Psoas muscle (tissue), 8 donors: ENCODE results near the gene CIC. TPM values are rescaled to one million over a fixed set of nuclear protein-coding genes. Genes with fewer than 3 reads are reported as not detected.
"Not testable (repeated sequence)": the region's sequence is repeated elsewhere in the genome, so short reads cannot be mapped to it uniquely, and the experiment has no call there.

Experiments used
- ATAC-seq, 4 donors: fragments of 200-7000 bp; cut with Tn5 transposase; one replicate each; pipeline ENCODE4 v1.9.1; 2020; ENCODE audit warnings: moderate library complexity in 3 of 4, mild to moderate bottlenecking in 2 of 4
- DNase-seq, 2 donors: peaks; one replicate each; pipeline ENCODE4 v3.0.0-alpha.2; 2020
- H3K27ac ChIP-seq: fragments of 200-600 bp; one replicate; pipeline ENCODE4 v1.8.0; 2022
- H3K27me3 ChIP-seq, 3 donors: fragments of 200-600 bp in 1 of 3; one replicate each; pipeline versions ENCODE4 v1.6.1 to v1.8.0; 2013 to 2022; ENCODE audit warnings: low read length in 2 of 3, mild to moderate bottlenecking in 2 of 3, moderate library complexity in 1 of 3; ENCODE audit not compliant: insufficient read depth in 3 of 3
- H3K36me3 ChIP-seq, 2 donors: fragments of 200-600 bp in 1 of 2; one replicate each; pipeline versions ENCODE4 v1.6.1 to v1.8.0; 2013 to 2022; ENCODE audit warnings: low read depth in 1 of 2, mild to moderate bottlenecking in 1 of 2, moderate library complexity in 1 of 2; ENCODE audit not compliant: insufficient read depth in 1 of 2
- H3K4me1 ChIP-seq: fragments of 200-600 bp; one replicate; pipeline ENCODE4 v1.8.0; 2022
- H3K4me3 ChIP-seq: fragments of 200-600 bp; one replicate; pipeline ENCODE4 v1.8.0; 2022; ENCODE audit warnings: mild to moderate bottlenecking
- H3K9me3 ChIP-seq: fragments of 200-600 bp; one replicate; pipeline ENCODE4 v1.8.0; 2022
- CTCF ChIP-seq: fragments of 200-600 bp; IDR thresholded peaks from one replicate; pipeline ENCODE4 v1.8.0; 2022; ENCODE audit warnings: antibody characterized with exemption
- WGBS, 3 donors: extraction: QIAGEN DNeasy Blood & Tissue Kit; methylation state at CpG; one replicate each; pipeline versions ENCODE4 v1.1.6 to v1.1.7; 2013; 5-methylcytosine and 5-hydroxymethylcytosine counted together
- intact Hi-C, 2 donors: fragments of 100-400 bp; cut with DNase I; formaldehyde crosslinking; loops; one replicate each; pipeline versions ENCODE4 v1.11.0 to v1.14.2; 2022
- polyA plus RNA-seq, 3 donors: library from polyadenylated mRNA; stranded (reverse); fragments of 200-250 nt; gene quantifications; one replicate each; pipeline ENCODE4 v1.2.3, GENCODE V29; 2013
- total RNA-seq, 4 donors: library from RNA; stranded (reverse); fragmentation: NEBNext Ultra II Directional in 2 of 4; extraction: Animal tissue kit (Norgen Biotek cat#: 25700) in 2 of 4; gene quantifications; one replicate each; pipeline versions ENCODE4 v1.2.1 to v1.2.4, GENCODE V29; 2021 to 2023
- donor health status: healthy with polysubstance abuse.
- donor health status: DM: no; HTN: no; CAD: no; lungs with moderate emphysema.
- donor health status: Bipolar disorder and iron deficiency.
- donor health status: healthy.
- donor health status: DM: yes; HTN: yes; CAD: no.
- donor health status: DM: no; HTN: no; CAD: no.
- donor health status: DM: no; HTN: no; CAD: no.
- donor health status: DM: yes; HTN: yes; CAD: no.

The CIC gene
- total and polyA plus RNA-seq, 7 donors, result 17.1 to 55.0 (median 36.4) TPM

- H3K4me3 ChIP-seq, result no peak overlapping the region
- no peak for TF ChIP-seq CTCF
- WGBS, 3 donors, result 68 to 75% (median 68%) methylated on average over 2 of the region's 2 CpGs
- DNase-seq (no peak), ATAC-seq (no peak)
- intact Hi-C loops, result loop anchor here in 1 of 2 donors (5.0 kb wide), 1 partner anchor 197 kb away; the partner anchor contains the start of gene POU2F2
- H3K27me3 ChIP-seq, result peaks cover 0 to 11% (median 10%) of the 10 kb centered on the region in 3 donors
- H3K36me3 ChIP-seq, result no peaks in the 10 kb centered on the region
- no peaks in the 10 kb centered on the region for H3K9me3 ChIP-seq
- peaks cover 17% of the 10 kb centered on the region for H3K4me1 ChIP-seq
- no peak overlapping the region for H3K27ac ChIP-seq
Observed at GRCh38 chr19:42328854-42329253, 59.8 kb downstream of the CIC start.

GRCh38 chr19:42330241-42330711, 61.2 kb downstream of the CIC start:
- WGBS, 3 donors, result 29 to 54% (median 37%) methylated on average over 2 of the region's 2 CpGs
- no peak for ATAC-seq

GRCh38 chr19:42331333-42331732, 62.3 kb downstream of the CIC start:
- peaks cover 0 to 14% of the 10 kb centered on the region in 2 donors for H3K36me3 ChIP-seq
- ATAC-seq, H3K27ac ChIP-seq, DNase-seq, H3K9me3 ChIP-seq, intact Hi-C loops, H3K4me3 ChIP-seq, H3K27me3 ChIP-seq: not testable (repeated sequence)
- 78 to 81% (median 80%) methylated on average over 3 of the region's 3 CpGs for WGBS, 3 donors
- peaks cover 13% of the 10 kb centered on the region for H3K4me1 ChIP-seq

More at GRCh38 chr19:42330241-42330711, 61.2 kb downstream of the CIC start:
- H3K4me3 ChIP-seq, result no peak overlapping the region
- no peak overlapping the region for H3K27ac ChIP-seq
- no peaks in the 10 kb centered on the region for H3K27me3 ChIP-seq
- H3K9me3 ChIP-seq, result no peaks in the 10 kb centered on the region
- peaks cover 0 to 5% of the 10 kb centered on the region in 2 donors for H3K36me3 ChIP-seq
- intact Hi-C loops, result no loop called here
- no peak for DNase-seq
- H3K4me1 ChIP-seq, result peaks cover 13% of the 10 kb centered on the region
- no peak for TF ChIP-seq CTCF

- Histone ChIP-seq H3K4me3 (no peak overlapping the region), H3K36me3 (peaks cover 0 to 21% of the 10 kb centered on the region in 2 donors), H3K27ac (no peak overlapping the region), H3K9me3 (no peaks in the 10 kb centered on the region), H3K27me3 (no peaks in the 10 kb centered on the region), H3K4me1 (peaks cover 5% of the 10 kb centered on the region)
- peak; percentile 69 to 78 (median 72) for ATAC-seq
- intact Hi-C loops, result no loop called here
- DNase-seq, result peak in 1 of 2 donors; percentile 71
- 43 to 54% (median 53%) methylated on average over 5 to 6 of the region's 6 CpGs for WGBS, 3 donors
- no peak for TF ChIP-seq CTCF
Observed at GRCh38 chr19:42332059-42332458, 63.0 kb downstream of the CIC start.

GRCh38 chr19:42333018-42333417, 64.0 kb downstream of the CIC start:
- DNase-seq, result no peak
- no peaks in the 10 kb centered on the region for H3K4me1 ChIP-seq
- H3K27ac ChIP-seq, result no peak overlapping the region
- ATAC-seq, result peak in 1 of 4 donors; percentile 10
- 92 to 96% (median 94%) methylated on average over 3 of the region's 3 CpGs for WGBS, 3 donors
- no peaks in the 10 kb centered on the region for H3K9me3 ChIP-seq
- no peaks in the 10 kb centered on the region for H3K27me3 ChIP-seq
- peaks cover 0 to 31% of the 10 kb centered on the region in 2 donors for H3K36me3 ChIP-seq
- intact Hi-C loops, result no loop called here
- no peak for TF ChIP-seq CTCF
- H3K4me3 ChIP-seq, result no peak overlapping the region
